Measurements from ENCODE around the gene EPN2. TPM values are rescaled to one million over a fixed set of nuclear protein-coding genes. Genes with fewer than 3 reads are reported as not detected.
A peak's percentile ranks its signal among the peaks of the same experiment; 100 is the strongest.

The EPN2 gene
- total RNA-seq, 1 donor from 2014 or later, result 53.9 TPM

DNA sequence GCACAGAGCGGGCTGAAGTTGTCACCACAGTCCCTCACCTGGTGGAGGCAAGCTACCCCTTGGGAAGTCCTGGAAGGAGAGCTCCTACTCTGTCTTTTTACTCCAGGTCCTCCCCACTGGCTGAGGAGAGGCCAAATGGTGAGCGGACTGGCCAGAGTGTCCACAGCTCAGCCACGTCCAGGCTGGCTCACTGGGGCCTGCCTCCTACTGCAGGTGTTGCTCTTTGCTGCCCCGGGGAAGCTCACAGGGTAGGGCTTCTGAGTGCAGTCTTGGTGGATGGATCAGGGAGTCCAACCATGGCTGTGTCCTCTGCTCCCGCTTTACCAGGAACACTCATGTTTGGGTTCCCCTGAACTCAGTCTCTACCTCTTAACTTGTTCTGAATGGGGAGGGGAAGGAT, 122.7 kb downstream of the EPN2 start:
- Mint-ChIP-seq H3K36me3 (peaks cover 6% of the 10 kb centered on the region), H3K4me1 (ENCODE audit: unreplicated experiment) (peaks cover 13% of the 10 kb centered on the region), H3K27ac (no peak overlapping the region), H3K27me3 (no peaks in the 10 kb centered on the region), H3K9me3 (no peaks in the 10 kb centered on the region), H3K4me3 (no peak overlapping the region)
- no peak for DNase-seq (ENCODE audit: extremely low spot score, unreplicated experiment)
- TF ChIP-seq, protein P1, sequence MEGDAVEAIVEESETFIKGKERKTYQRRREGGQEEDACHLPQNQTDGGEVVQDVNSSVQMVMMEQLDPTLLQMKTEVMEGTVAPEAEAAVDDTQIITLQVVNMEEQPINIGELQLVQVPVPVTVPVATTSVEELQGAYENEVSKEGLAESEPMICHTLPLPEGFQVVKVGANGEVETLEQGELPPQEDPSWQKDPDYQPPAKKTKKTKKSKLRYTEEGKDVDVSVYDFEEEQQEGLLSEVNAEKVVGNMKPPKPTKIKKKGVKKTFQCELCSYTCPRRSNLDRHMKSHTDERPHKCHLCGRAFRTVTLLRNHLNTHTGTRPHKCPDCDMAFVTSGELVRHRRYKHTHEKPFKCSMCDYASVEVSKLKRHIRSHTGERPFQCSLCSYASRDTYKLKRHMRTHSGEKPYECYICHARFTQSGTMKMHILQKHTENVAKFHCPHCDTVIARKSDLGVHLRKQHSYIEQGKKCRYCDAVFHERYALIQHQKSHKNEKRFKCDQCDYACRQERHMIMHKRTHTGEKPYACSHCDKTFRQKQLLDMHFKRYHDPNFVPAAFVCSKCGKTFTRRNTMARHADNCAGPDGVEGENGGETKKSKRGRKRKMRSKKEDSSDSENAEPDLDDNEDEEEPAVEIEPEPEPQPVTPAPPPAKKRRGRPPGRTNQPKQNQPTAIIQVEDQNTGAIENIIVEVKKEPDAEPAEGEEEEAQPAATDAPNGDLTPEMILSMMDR (conservative IDR thresholded peaks at IDR 0.05), result no peak

DNA sequence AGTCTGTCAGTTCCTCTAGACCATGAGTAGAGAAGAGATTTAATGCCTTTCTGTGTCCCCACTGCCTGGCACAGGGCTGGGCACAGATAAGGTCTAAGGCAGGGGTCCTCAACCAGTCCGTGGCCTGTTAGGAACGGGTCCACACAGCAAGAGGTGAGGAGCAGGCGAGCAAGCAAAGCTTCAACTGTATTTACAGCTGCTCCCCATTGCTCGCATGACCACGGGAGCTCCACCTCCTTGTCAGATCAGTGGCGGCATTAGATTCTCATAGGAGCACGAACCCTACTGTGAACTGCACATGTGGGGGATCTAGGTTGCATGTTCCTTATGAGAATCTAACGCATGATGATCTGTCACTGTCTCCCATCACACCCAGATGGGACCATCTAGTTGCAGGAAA, 123.6 kb downstream of the EPN2 start:
- H3K36me3 Mint-ChIP-seq, result peaks cover 6% of the 10 kb centered on the region
- H3K27ac Mint-ChIP-seq, result no peak overlapping the region
- no peak overlapping the region for H3K4me3 Mint-ChIP-seq
- no peaks in the 10 kb centered on the region for H3K27me3 Mint-ChIP-seq
- TF ChIP-seq, protein P1 (conservative IDR thresholded peaks at IDR 0.05), result no peak
- no peaks in the 10 kb centered on the region for H3K9me3 Mint-ChIP-seq
- DNase-seq (ENCODE audit: extremely low spot score, unreplicated experiment), result no peak
- peaks cover 13% of the 10 kb centered on the region for H3K4me1 Mint-ChIP-seq (ENCODE audit: unreplicated experiment)

DNA sequence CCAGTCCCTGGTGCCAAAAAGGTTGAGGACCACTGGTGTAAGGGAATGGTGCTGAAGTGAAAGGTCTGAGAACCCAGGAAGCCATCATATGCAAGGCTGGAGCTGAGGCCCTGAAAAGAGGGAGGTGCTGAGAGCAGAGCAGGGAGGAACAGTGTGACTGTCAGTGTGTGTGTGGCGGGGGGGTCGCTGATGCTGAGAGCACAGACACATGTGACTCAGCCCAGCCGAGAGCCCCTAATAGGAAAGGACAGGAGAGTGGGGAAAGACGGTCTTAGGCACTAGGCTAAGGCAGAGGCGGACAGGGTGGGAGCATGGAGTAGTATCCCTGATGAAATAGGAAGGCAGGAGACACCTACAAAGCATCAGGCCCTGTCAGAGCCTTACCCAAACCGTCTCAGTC, 124.2 kb downstream of the EPN2 start:
- H3K36me3 Mint-ChIP-seq, result peaks cover 6% of the 10 kb centered on the region
- H3K27me3 Mint-ChIP-seq, result no peaks in the 10 kb centered on the region
- no peak for DNase-seq (ENCODE audit: extremely low spot score, unreplicated experiment)
- peak overlapping the region; percentile 89 for H3K4me3 Mint-ChIP-seq
- no peaks in the 10 kb centered on the region for H3K9me3 Mint-ChIP-seq
- TF ChIP-seq, protein P1 (conservative IDR thresholded peaks at IDR 0.05), result no peak
- peak overlapping the region; percentile 70 for H3K27ac Mint-ChIP-seq
- peaks cover 13% of the 10 kb centered on the region for H3K4me1 Mint-ChIP-seq (ENCODE audit: unreplicated experiment)

DNA sequence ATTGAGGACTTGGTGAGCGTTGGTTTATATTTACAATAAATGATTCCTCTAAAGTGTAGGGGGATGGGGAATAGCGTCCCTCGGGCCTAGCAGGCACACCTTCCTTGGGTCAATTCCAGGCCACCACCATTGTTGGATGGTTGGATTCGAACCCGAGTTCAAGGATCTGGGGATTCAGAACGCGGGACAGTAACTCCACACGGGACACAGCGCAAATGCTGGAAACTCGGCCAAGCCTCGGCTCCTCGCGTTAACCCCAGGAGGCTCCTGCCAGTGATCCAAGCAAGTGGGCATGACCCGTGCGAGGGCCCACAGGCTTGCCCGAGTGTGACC, 124.7 kb downstream of the EPN2 start:
- TF ChIP-seq, protein P1 (conservative IDR thresholded peaks at IDR 0.05), result no peak
- no peaks in the 10 kb centered on the region for H3K9me3 Mint-ChIP-seq
- H3K4me3 Mint-ChIP-seq, result peak overlapping the region; percentile 89
- H3K27me3 Mint-ChIP-seq, result no peaks in the 10 kb centered on the region
- DNase-seq (ENCODE audit: extremely low spot score, unreplicated experiment), result no peak
- peaks cover 6% of the 10 kb centered on the region for H3K36me3 Mint-ChIP-seq
- H3K27ac Mint-ChIP-seq, result peak overlapping the region; percentile 70
- H3K4me1 Mint-ChIP-seq (ENCODE audit: unreplicated experiment), result peaks cover 13% of the 10 kb centered on the region

DNA sequence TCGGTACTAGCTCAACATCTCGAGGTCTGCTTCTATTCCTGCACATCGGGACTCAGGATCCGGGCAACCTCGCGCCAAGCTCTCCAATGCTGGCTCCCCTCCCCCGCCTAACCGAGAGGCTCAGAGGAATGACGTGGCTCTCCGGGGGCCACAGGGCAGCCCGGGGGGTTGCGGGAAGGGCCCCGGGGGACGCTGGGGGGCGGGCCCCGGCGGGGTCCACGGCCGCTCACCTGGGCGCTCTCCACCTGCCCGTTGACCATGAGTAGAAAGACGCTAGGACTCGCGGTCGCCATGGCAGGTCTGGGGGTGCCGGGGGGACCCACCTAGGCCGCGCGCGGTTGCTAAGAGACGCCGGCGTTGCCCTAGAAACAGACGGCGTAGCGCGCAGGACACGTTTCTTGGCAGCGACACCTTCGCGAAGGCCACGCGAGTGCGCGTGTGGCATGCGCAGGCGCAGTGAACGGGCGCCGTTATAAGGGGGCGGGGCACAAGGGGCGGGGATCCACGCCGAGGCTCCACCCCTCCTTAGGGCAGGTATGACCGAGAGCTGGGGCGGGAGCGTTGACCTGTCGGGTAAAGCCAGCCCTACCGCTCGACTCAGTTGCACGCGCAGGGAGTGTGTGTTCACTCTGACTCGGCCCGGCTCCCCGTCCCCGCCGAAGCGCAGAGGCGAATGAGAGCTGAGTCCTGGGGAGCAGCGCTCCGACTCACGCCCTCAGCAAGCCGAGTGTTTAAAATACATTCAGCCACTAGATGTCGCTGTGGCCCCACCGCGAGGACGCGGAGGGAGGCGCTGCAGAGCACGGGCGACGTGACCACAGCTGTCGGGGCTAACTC, 125.3 kb downstream of the EPN2 start, which contains the start of gene B9D1:
TSS of gene B9D1 (minus strand) at position 447 of the 837 bp plus-strand sequence. CDS start at position 293, 154 bp downstream.
- H3K4me1 Mint-ChIP-seq (ENCODE audit: unreplicated experiment), result peaks cover 13% of the 10 kb centered on the region
- peak within 1 kb of the TSS; percentile 96 for H3K4me3 Mint-ChIP-seq
- no peaks in the 10 kb centered on the region for H3K27me3 Mint-ChIP-seq
- H3K9me3 Mint-ChIP-seq, result no peaks in the 10 kb centered on the region
- H3K27ac Mint-ChIP-seq, result peak within 1 kb of the TSS; percentile 84
- TF ChIP-seq, protein P1 (conservative IDR thresholded peaks at IDR 0.05), result peak; percentile 99
- peaks cover 6% of the 10 kb centered on the region for H3K36me3 Mint-ChIP-seq
- DNase-seq (ENCODE audit: extremely low spot score, unreplicated experiment), result peak; percentile 94
